LNCAP (cell line): ENCODE results near the gene SNED1.

Source experiments
- TF ChIP-seq, protein P1 (sequence below): fragments of 450-650 bp; IDR thresholded peaks from 2 replicates; pipeline ENCODE4 v1.5.1; 2017; ENCODE audit warnings: mild to moderate bottlenecking

SNED1 gene

DNA sequence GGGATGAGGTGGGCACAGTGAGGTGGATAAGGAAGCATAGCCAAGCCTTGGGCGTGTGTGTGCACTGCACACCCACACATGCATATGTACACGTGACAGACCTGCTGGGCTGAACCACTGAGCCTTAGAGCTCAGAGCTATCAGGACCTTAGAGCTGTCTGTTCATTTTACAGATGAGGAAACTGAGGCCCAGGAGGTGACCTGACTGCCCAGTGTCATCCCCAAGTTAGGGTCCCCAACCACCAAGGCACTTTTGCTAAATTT, 8.2 kb upstream of the SNED1 start:
- TF ChIP-seq, protein P1, sequence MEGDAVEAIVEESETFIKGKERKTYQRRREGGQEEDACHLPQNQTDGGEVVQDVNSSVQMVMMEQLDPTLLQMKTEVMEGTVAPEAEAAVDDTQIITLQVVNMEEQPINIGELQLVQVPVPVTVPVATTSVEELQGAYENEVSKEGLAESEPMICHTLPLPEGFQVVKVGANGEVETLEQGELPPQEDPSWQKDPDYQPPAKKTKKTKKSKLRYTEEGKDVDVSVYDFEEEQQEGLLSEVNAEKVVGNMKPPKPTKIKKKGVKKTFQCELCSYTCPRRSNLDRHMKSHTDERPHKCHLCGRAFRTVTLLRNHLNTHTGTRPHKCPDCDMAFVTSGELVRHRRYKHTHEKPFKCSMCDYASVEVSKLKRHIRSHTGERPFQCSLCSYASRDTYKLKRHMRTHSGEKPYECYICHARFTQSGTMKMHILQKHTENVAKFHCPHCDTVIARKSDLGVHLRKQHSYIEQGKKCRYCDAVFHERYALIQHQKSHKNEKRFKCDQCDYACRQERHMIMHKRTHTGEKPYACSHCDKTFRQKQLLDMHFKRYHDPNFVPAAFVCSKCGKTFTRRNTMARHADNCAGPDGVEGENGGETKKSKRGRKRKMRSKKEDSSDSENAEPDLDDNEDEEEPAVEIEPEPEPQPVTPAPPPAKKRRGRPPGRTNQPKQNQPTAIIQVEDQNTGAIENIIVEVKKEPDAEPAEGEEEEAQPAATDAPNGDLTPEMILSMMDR: no peak

GRCh38 chr2:240990726-240991377, 7.6 kb upstream of the SNED1 start:
- TF ChIP-seq, protein P1: no peak

DNA sequence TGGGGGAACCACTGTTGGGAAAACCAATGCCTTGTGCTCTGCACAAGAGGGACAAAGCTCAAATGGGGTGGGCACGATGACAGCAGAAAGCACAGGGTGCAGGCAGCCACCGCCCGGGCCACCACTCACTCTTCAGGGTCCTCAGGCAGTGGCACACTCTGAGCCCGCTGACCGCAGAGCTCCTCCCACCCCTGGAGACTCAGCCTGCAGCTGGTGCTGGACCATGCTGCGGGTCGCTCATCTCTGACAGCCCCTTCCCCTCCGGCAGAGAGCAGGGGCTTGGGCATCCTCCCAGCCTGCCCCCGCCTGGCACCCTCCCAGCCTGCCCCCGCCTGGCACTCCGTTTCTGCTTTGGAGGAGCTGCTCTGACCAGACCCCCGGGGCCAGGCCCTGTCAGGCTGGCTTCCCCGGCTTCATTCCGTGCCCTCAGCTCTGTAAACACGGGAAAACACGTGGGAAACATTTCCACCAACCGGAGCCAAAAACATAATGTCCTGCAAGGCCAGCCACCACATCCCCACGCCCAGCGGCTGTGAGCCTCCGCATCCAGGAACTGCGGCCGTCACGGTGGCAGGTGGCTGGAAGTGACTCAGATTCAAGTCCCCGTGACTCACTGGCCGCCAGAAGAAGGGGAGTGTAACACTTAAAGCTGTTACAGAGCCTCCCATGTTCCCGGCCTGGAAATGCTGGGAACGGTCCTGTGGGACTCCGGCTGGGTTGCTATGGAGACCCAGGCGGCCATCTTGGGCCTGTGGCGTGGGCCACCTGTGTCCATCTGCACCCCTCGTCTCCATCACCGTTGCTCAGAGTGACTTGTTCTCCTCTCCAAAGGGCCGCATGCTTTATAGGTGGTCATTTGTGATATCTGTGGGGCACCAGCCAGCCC, 6.8 kb upstream of the SNED1 start:
- TF ChIP-seq, protein P1: no peak

- TF ChIP-seq, protein P1: no peak
Measured at GRCh38 chr2:240992572-240993291, 5.7 kb upstream of the SNED1 start.

DNA sequence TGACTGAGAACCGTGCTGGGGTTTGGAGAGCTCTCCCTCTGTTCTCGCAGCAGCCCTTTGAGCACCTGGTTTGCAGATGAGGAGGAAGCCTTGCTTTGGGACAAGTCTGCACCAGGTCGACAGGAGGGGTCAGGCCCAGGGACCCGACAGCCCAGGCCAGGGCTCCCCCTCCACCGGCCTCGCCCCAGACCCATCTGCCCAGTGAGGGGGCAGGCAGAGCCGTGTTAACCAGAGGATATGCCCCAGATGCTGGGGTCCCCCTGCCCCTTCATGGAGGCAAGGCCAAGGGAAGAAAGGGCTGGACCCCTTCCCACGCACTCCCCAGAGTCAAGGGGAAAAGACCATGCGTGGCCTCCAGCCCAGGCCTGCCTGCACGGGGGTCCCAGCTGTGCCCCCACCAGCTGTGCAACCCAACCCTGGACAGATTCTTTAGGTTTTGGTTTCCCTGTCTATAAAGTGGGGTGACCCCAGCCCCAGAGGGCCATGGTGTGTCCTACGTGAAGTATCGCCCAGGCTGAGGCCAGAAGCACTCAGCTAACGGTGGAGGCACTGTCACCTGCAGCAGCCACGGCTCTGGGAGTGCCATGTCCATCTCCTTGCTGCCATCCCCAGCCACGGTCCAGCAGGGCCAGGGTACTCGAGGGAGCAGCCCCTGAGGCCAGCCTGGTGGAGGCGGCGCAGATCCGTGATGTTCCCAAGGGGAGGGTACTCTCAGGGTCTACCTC, 4.8 kb upstream of the SNED1 start:
- TF ChIP-seq, protein P1: no peak

- TF ChIP-seq, protein P1: no peak
Measured at GRCh38 chr2:240994171-240994896, 4.1 kb upstream of the SNED1 start.
